Neuronal stem cell (in vitro differentiated cells): Measurements from ENCODE around the gene RPRD1A.

Experiments used
- DNase-seq: peaks from one replicate; pipeline ENCODE4 v3.0.0-alpha.2; 2013; ENCODE audit warnings: low spot score
- H2AFZ ChIP-seq: one replicate; pipeline ENCODE4 v1.6.1; 2013; ENCODE audit warnings: mild to moderate bottlenecking, low read length, inconsistent platforms
- H2AK5ac ChIP-seq: 2 replicates; pipeline ENCODE4 v1.6.1; 2013; ENCODE audit warnings: low read depth, mild to moderate bottlenecking, inconsistent platforms, low read length, moderate library complexity, mixed read lengths
- H2BK120ac ChIP-seq: 2 replicates; pipeline ENCODE4 v1.6.1; 2013; ENCODE audit warnings: low read depth, mild to moderate bottlenecking, inconsistent platforms, low read length, moderate library complexity, mixed read lengths
- H2BK12ac ChIP-seq: one replicate; pipeline ENCODE4 v1.6.1; 2013; ENCODE audit warnings: low read length, inconsistent platforms
- H2BK15ac ChIP-seq: 2 replicates; pipeline ENCODE4 v1.6.1; 2013; ENCODE audit warnings: mild to moderate bottlenecking, low read length, inconsistent platforms, mixed read lengths
- H2BK5ac ChIP-seq: one replicate; pipeline ENCODE4 v1.6.1; 2013; ENCODE audit warnings: inconsistent platforms, mild to moderate bottlenecking, low read length, moderate library complexity
- H3K14ac ChIP-seq: one replicate; pipeline ENCODE4 v1.6.1; 2013; ENCODE audit warnings: low read length, inconsistent platforms
- H3K18ac ChIP-seq: 2 replicates; pipeline ENCODE4 v1.6.1; 2013; ENCODE audit warnings: low read length, inconsistent platforms
- H3K23ac ChIP-seq: 2 replicates; pipeline ENCODE4 v1.6.1; 2013; ENCODE audit warnings: low read depth, mild to moderate bottlenecking, mixed read lengths, low read length, inconsistent platforms; ENCODE audit not compliant: poor library complexity
- H3K27ac ChIP-seq: replicated peaks from 3 replicates; pipeline ENCODE4 v1.5.1; 2013; ENCODE audit warnings: low read length, inconsistent platforms
- H3K27me3 ChIP-seq, 3 experiments: 2 replicates each; pipeline ENCODE4 v1.6.1; 2013; ENCODE audit warnings: low read length in 3 of 3, mild to moderate bottlenecking in 2 of 3, inconsistent platforms in 1 of 3, low read depth in 1 of 3, mixed read lengths in 1 of 3, moderate library complexity in 1 of 3; ENCODE audit not compliant: control insufficient read depth in 3 of 3, insufficient read depth in 3 of 3
- H3K36me3 ChIP-seq, 2 donors: replicated peaks in 1 of 2; 2 replicates each; pipeline ENCODE4 v1.6.1; 2013; ENCODE audit warnings: low read length in 2 of 2; ENCODE audit not compliant: control insufficient read depth in 2 of 2, insufficient read depth in 2 of 2
- H3K4ac ChIP-seq: 2 replicates; pipeline ENCODE4 v1.6.1; 2013; ENCODE audit warnings: inconsistent platforms, mild to moderate bottlenecking, low read length, moderate library complexity
- H3K4me1 ChIP-seq, 2 donors: 1 replicate in 1 of 2; 2 replicates in 1 of 2; pipeline ENCODE4 v1.6.1; 2013; ENCODE audit warnings: low read length in 2 of 2, low read depth in 1 of 2; ENCODE audit not compliant: control insufficient read depth in 2 of 2, insufficient read depth in 1 of 2
- H3K4me2 ChIP-seq: one replicate; pipeline ENCODE4 v1.6.1; 2013; ENCODE audit warnings: mild to moderate bottlenecking, low read length, inconsistent platforms; ENCODE audit not compliant: insufficient read depth, poor library complexity, severe bottlenecking
- H3K4me3 ChIP-seq, 2 donors: 2 replicates each; pipeline ENCODE4 v1.5.1; 2013; ENCODE audit warnings: low read length in 2 of 2, mild to moderate bottlenecking in 2 of 2, inconsistent platforms in 1 of 2, moderate library complexity in 1 of 2
- H3K79me1 ChIP-seq: one replicate; pipeline ENCODE4 v1.6.1; 2013; ENCODE audit warnings: low read depth, mild to moderate bottlenecking, inconsistent platforms, low read length, moderate library complexity
- H3K9ac ChIP-seq: one replicate; pipeline ENCODE4 v1.6.1; 2013; ENCODE audit warnings: mild to moderate bottlenecking, low read depth, low read length, inconsistent platforms; ENCODE audit not compliant: poor library complexity
- H3K9me3 ChIP-seq, 2 donors: replicated peaks in 1 of 2; 2 replicates each; pipeline versions ENCODE3 to v1.6.1; 2013; ENCODE audit warnings: low read length in 2 of 2, mild to moderate bottlenecking in 2 of 2, inconsistent platforms in 1 of 2, low read depth in 1 of 2, mixed read lengths in 1 of 2, moderate library complexity in 1 of 2; ENCODE audit not compliant: control insufficient read depth in 2 of 2, insufficient read depth in 1 of 2
- H4K8ac ChIP-seq: one replicate; pipeline ENCODE4 v1.6.1; 2013; ENCODE audit warnings: low read depth, mild to moderate bottlenecking, inconsistent platforms, low read length, moderate library complexity
- H4K91ac ChIP-seq: one replicate; pipeline ENCODE4 v1.6.1; 2013; ENCODE audit warnings: low read length, low read depth, mild to moderate bottlenecking, inconsistent platforms; ENCODE audit not compliant: poor library complexity
- WGBS, 2 donors: extraction: QIAGEN DNeasy Blood & Tissue Kit; methylation state at CpG; one replicate each; pipeline ENCODE4 v1.1.7; 2013; ENCODE audit warnings: missing lambda C conversion rate in 2 of 2, mixed read lengths in 1 of 2; ENCODE audit not compliant: insufficient read length in 2 of 2, insufficient replicate concordance in 1 of 2; ENCODE audit errors: extremely low coverage in 2 of 2; 5-methylcytosine and 5-hydroxymethylcytosine counted together

The RPRD1A gene

DNA sequence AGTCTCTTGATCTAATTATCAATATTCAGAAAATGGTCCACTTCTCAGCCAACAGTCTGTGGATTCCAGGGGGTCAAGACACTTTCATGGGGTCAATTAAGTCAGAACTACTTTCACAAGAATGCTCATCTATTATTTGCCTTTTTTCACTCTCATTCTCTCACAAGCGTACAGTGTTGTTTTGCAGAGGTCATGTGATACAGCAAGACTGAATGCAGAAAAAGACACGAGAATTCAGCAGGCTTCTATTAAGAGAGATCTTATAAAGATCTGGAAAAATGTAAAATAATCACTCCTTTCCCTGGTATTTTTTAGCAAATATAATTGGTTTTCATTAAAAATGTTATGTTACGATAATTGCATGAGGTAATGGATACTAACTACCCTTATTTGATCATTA lies 8.7 kb downstream of the RPRD1A start:
- Histone ChIP-seq H2BK120ac (no peak overlapping the region), H2BK5ac (no peak overlapping the region), H3K4me2 (no peak overlapping the region), H3K4me1 (no peaks in the 10 kb centered on the region), H3K27ac (no peak overlapping the region), H2AFZ (no peak overlapping the region), H3K4me3 (no peak overlapping the region), H3K14ac (no peak overlapping the region), H3K9ac (no peak overlapping the region), H3K23ac (no peak overlapping the region), H3K27me3 (no peaks in the 10 kb centered on the region), H3K79me1 (no peaks in the 10 kb centered on the region), H3K9me3 (peaks cover 0 to 13% of the 10 kb centered on the region in 2 donors), H2AK5ac (no peak overlapping the region), H2BK15ac (no peak overlapping the region), H4K91ac (no peak overlapping the region), H2BK12ac (no peak overlapping the region), H3K4ac (no peak overlapping the region), H3K18ac (no peak overlapping the region), H3K36me3 (peaks cover 2 to 11% of the 10 kb centered on the region in 2 donors), H4K8ac (no peak overlapping the region)
- DNase-seq: no peak
- WGBS, 2 donors: no CpG with 5 or more reads among the region's 3 CpGs

DNA sequence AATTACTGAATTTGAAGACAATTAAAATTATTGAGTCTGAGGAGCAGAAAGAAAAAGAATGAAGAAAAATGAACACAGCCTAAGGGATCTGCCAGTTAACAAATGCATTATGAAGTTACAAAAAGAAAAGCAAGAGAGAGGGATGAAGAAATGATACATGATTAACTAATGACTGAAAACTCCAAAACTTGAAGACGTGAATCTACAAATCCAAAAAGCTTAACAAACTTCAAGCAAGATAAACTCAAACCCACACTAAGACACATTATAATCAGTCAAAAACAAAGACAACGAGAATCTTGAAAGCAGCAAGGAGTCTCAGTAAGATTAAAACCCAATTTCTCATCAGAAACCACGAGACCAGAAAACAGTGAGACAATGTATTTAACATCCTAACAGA lies 15.6 kb downstream of the RPRD1A start:
- Histone ChIP-seq H3K4me1 (no peaks in the 10 kb centered on the region), H3K79me1 (peaks cover 1% of the 10 kb centered on the region), H3K14ac (no peak overlapping the region), H3K27ac (no peak overlapping the region), H2BK5ac (no peak overlapping the region), H3K9me3 (peaks cover 1 to 53% of the 10 kb centered on the region in 2 donors), H3K9ac (no peak overlapping the region), H2AK5ac (no peak overlapping the region), H2BK12ac (no peak overlapping the region), H4K91ac (no peak overlapping the region), H2AFZ (no peak overlapping the region), H3K18ac (no peak overlapping the region), H3K4ac (no peak overlapping the region), H2BK120ac (no peak overlapping the region), H2BK15ac (no peak overlapping the region), H3K27me3 (no peaks in the 10 kb centered on the region), H3K4me2 (no peak overlapping the region), H3K23ac (no peak overlapping the region), H3K36me3 (peaks cover 3 to 19% of the 10 kb centered on the region in 2 donors), H3K4me3 (no peak overlapping the region), H4K8ac (no peak overlapping the region)
- WGBS, 2 donors: no CpG with 5 or more reads among the region's 3 CpGs
- no peak for DNase-seq

DNA sequence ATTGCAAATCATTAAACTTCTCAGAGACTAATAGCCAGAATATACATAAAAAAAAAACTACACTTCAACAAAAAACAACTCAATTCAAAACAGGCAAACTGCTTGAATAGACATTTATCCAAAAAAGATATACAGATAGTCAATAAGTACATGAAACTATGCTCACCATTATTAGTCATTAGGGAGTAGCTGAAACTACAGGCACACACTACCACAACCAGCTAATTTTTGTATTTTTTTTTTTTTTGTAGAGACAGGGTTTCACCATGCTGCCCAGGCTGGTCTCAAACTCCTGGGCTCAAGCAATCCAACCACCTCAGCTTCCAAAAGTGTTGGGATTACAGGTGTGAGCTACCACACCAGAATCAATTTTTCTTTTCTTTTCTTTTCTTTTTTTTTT lies 16.9 kb downstream of the RPRD1A start:
- H3K4ac ChIP-seq: no peak overlapping the region
- H3K79me1 ChIP-seq: peaks cover 5% of the 10 kb centered on the region
- no peak overlapping the region for H2AFZ ChIP-seq
- H3K9ac ChIP-seq: no peak overlapping the region
- no peak overlapping the region for H3K4me3 ChIP-seq
- H2BK12ac ChIP-seq: no peak overlapping the region
- H3K9me3 ChIP-seq: peaks cover 1 to 54% of the 10 kb centered on the region in 2 donors
- H2BK15ac ChIP-seq: no peak overlapping the region
- H3K14ac ChIP-seq: no peak overlapping the region
- H3K4me2 ChIP-seq: no peak overlapping the region
- H3K36me3 ChIP-seq: peaks cover 3 to 19% of the 10 kb centered on the region in 2 donors
- no peak overlapping the region for H3K23ac ChIP-seq
- no peak overlapping the region for H3K18ac ChIP-seq
- DNase-seq: no peak
- no peak overlapping the region for H3K27ac ChIP-seq
- H2BK120ac ChIP-seq: no peak overlapping the region
- no peaks in the 10 kb centered on the region for H3K27me3 ChIP-seq
- H4K91ac ChIP-seq: no peak overlapping the region
- no peak overlapping the region for H4K8ac ChIP-seq
- H3K4me1 ChIP-seq: no peaks in the 10 kb centered on the region
- H2BK5ac ChIP-seq: no peak overlapping the region
- H2AK5ac ChIP-seq: no peak overlapping the region

- Histone ChIP-seq H3K27me3 (no peaks in the 10 kb centered on the region), H3K4me1 (no peaks in the 10 kb centered on the region), H3K27ac (no peak overlapping the region), H3K9me3 (peaks cover 1 to 40% of the 10 kb centered on the region in 2 donors), H3K4me2 (no peak overlapping the region), H3K9ac (no peak overlapping the region), H2BK120ac (no peak overlapping the region), H2BK12ac (no peak overlapping the region), H2BK15ac (no peak overlapping the region), H3K79me1 (peaks cover 5% of the 10 kb centered on the region), H4K8ac (no peak overlapping the region), H3K36me3 (no peaks in the 10 kb centered on the region), H3K14ac (no peak overlapping the region), H3K4ac (no peak overlapping the region), H2AK5ac (no peak overlapping the region), H2AFZ (no peak overlapping the region), H2BK5ac (no peak overlapping the region), H4K91ac (no peak overlapping the region), H3K4me3 (no peak overlapping the region), H3K23ac (no peak overlapping the region), H3K18ac (no peak overlapping the region)
- no peak for DNase-seq
Measured at GRCh38 chr18:36047521-36047920, 19.8 kb downstream of the RPRD1A start.
